Measurements from ENCODE around the gene MAP3K9. TPM values are rescaled to one million over a fixed set of nuclear protein-coding genes. Genes with fewer than 3 reads are reported as not detected.

MAP3K9 gene
- total RNA-seq, 1 donor from 2014 or later = 31.8 TPM

GRCh38 chr14:70827347-70827746, 18.0 kb upstream of the MAP3K9 start:
- H3K9me3 Mint-ChIP-seq (ENCODE audit: low read depth) = no peaks in the 10 kb centered on the region
- H3K27ac Mint-ChIP-seq = no peak overlapping the region
- H3K36me3 Mint-ChIP-seq (ENCODE audit: insufficient read depth) = no peaks in the 10 kb centered on the region
- no peaks in the 10 kb centered on the region for H3K4me1 Mint-ChIP-seq (ENCODE audit: low read depth)
- H3K4me3 Mint-ChIP-seq (ENCODE audit: low read depth) = no peak overlapping the region
- DNase-seq (ENCODE audit: low spot score, unreplicated experiment) = no peak
- peaks cover 29% of the 10 kb centered on the region for H3K27me3 Mint-ChIP-seq
- TF ChIP-seq CTCF (IDR thresholded peaks at IDR 0.05; ENCODE audit: unreplicated experiment) = no peak

- no peaks in the 10 kb centered on the region for H3K36me3 Mint-ChIP-seq (ENCODE audit: insufficient read depth)
- no peaks in the 10 kb centered on the region for H3K9me3 Mint-ChIP-seq (ENCODE audit: low read depth)
- peak overlapping the region; percentile 77 for H3K4me3 Mint-ChIP-seq (ENCODE audit: low read depth)
- peaks cover 55% of the 10 kb centered on the region for H3K27me3 Mint-ChIP-seq
- H3K27ac Mint-ChIP-seq = no peak overlapping the region
- DNase-seq (ENCODE audit: low spot score, unreplicated experiment) = no peak
- no peak for TF ChIP-seq CTCF (IDR thresholded peaks at IDR 0.05; ENCODE audit: unreplicated experiment)
- no peaks in the 10 kb centered on the region for H3K4me1 Mint-ChIP-seq (ENCODE audit: low read depth)
Observed at GRCh38 chr14:70823281-70823680, 14.0 kb upstream of the MAP3K9 start.

- Mint-ChIP-seq H3K4me1 (ENCODE audit: low read depth) (no peaks in the 10 kb centered on the region), H3K36me3 (ENCODE audit: insufficient read depth) (no peaks in the 10 kb centered on the region), H3K27ac (peak overlapping the region; percentile 49), H3K9me3 (ENCODE audit: low read depth) (no peaks in the 10 kb centered on the region), H3K27me3 (peaks cover 55% of the 10 kb centered on the region), H3K4me3 (ENCODE audit: low read depth) (peak overlapping the region; percentile 77)
- DNase-seq (ENCODE audit: low spot score, unreplicated experiment) = peak; percentile 37
- no peak for TF ChIP-seq CTCF (IDR thresholded peaks at IDR 0.05; ENCODE audit: unreplicated experiment)
Observed at GRCh38 chr14:70822530-70823185, 13.3 kb upstream of the MAP3K9 start.

- peaks cover 55% of the 10 kb centered on the region for H3K27me3 Mint-ChIP-seq
- H3K4me3 Mint-ChIP-seq (ENCODE audit: low read depth) = peak overlapping the region; percentile 77
- H3K27ac Mint-ChIP-seq = no peak overlapping the region
- H3K9me3 Mint-ChIP-seq (ENCODE audit: low read depth) = no peaks in the 10 kb centered on the region
- peak; percentile 28 for DNase-seq (ENCODE audit: low spot score, unreplicated experiment)
- H3K36me3 Mint-ChIP-seq (ENCODE audit: insufficient read depth) = no peaks in the 10 kb centered on the region
- TF ChIP-seq CTCF (IDR thresholded peaks at IDR 0.05; ENCODE audit: unreplicated experiment) = no peak
- peaks cover 2% of the 10 kb centered on the region for H3K4me1 Mint-ChIP-seq (ENCODE audit: low read depth)
Observed at GRCh38 chr14:70821584-70822529, 12.5 kb upstream of the MAP3K9 start.

- Mint-ChIP-seq H3K27ac (no peak overlapping the region), H3K4me3 (ENCODE audit: low read depth) (no peak overlapping the region), H3K9me3 (ENCODE audit: low read depth) (no peaks in the 10 kb centered on the region), H3K4me1 (ENCODE audit: low read depth) (peaks cover 4% of the 10 kb centered on the region), H3K36me3 (ENCODE audit: insufficient read depth) (peaks cover 3% of the 10 kb centered on the region), H3K27me3 (peaks cover 28% of the 10 kb centered on the region)
- DNase-seq (ENCODE audit: low spot score, unreplicated experiment) = no peak
- TF ChIP-seq CTCF (IDR thresholded peaks at IDR 0.05; ENCODE audit: unreplicated experiment) = no peak
Observed at GRCh38 chr14:70816525-70816924, 7.2 kb upstream of the MAP3K9 start.

Data from progenitor cell of endocrine pancreas (in vitro differentiated cells).